K562 (cell line): Measurements from ENCODE around the gene TCEA3. TPM values are rescaled to one million over a fixed set of nuclear protein-coding genes. Genes with fewer than 3 reads are reported as not detected.
A peak's percentile ranks its signal among the peaks of the same experiment; 100 is the strongest.

Source experiments
- ASH1L ChIP-seq: fragments of 450-650 bp; IDR thresholded peaks from 2 replicates; pipeline ENCODE4 v1.6.1; 2018; ENCODE audit warnings: borderline replicate concordance, mild to moderate bottlenecking, low read depth; ENCODE audit not compliant: partially characterized antibody
- DACH1 ChIP-seq: fragments of 450-650 bp; IDR thresholded peaks from 2 replicates; pipeline ENCODE4 v1.6.1; 2018; ENCODE audit not compliant: partially characterized antibody
- FOXJ3 ChIP-seq: sonication (generic); formaldehyde crosslinking; IDR thresholded peaks from 2 replicates; pipeline ENCODE4 v1.4.0; 2020; ENCODE audit warnings: mild to moderate bottlenecking, missing genetic modification reagents
- GATAD2B ChIP-seq: fragments of 450-650 bp; IDR thresholded peaks from 2 replicates; pipeline ENCODE4 v1.6.1; 2017; ENCODE audit warnings: mild to moderate bottlenecking, borderline replicate concordance
- HMG20B ChIP-seq: fragments of 250-450 bp; sonication (Bioruptor Pico); IDR thresholded peaks from 2 replicates; pipeline ENCODE4 v1.5.0; 2021; ENCODE audit warnings: mild to moderate bottlenecking
- PCBP1 ChIP-seq: fragments of 200-400 bp; formaldehyde crosslinking; IDR thresholded peaks from 2 replicates; pipeline ENCODE4 v1.6.1; 2018; ENCODE audit warnings: mild to moderate bottlenecking, low read depth, low read length; ENCODE audit not compliant: poor library complexity, severe bottlenecking
- PHF21A ChIP-seq: fragments of 450-650 bp; IDR thresholded peaks from 2 replicates; pipeline ENCODE4 v1.6.1; 2017; ENCODE audit warnings: low read depth, borderline replicate concordance
- POLR2AphosphoS5 ChIP-seq: IDR thresholded peaks from 2 replicates; pipeline ENCODE4 v1.6.1; 2011; ENCODE audit warnings: mild to moderate bottlenecking, low read depth, low read length, moderate library complexity; ENCODE audit not compliant: control insufficient read depth, insufficient read depth
- RB1 ChIP-seq: fragments of 450-650 bp; IDR thresholded peaks from 2 replicates; pipeline ENCODE4 v1.6.1; 2017; ENCODE audit warnings: low read depth, mild to moderate bottlenecking
- RCOR1 ChIP-seq, 2 experiments: IDR thresholded peaks; 2 replicates each; pipeline ENCODE4 v1.6.1; 2012; ENCODE audit warnings: low read depth in 2 of 2, low read length in 2 of 2, borderline replicate concordance in 1 of 2, improper control_type of control experiment in 1 of 2
- SIN3B ChIP-seq: fragments of 450-650 bp; IDR thresholded peaks from 2 replicates; pipeline ENCODE4 v1.6.1; 2017; ENCODE audit warnings: low read depth, mild to moderate bottlenecking, moderate library complexity
- SMAD1 ChIP-seq: fragments of 150-350 bp; IDR thresholded peaks from 2 replicates; pipeline ENCODE4 v1.6.1; 2014; ENCODE audit warnings: low read length, low read depth; ENCODE audit not compliant: partially characterized antibody
- SMC3 ChIP-seq: conservative IDR thresholded peaks from 2 replicates; pipeline ENCODE4 v1.6.1; 2011; ENCODE audit warnings: low read depth, low read length, improper control_type of control experiment; ENCODE audit not compliant: insufficient read depth
- SUPT5H ChIP-seq: fragments of 450-650 bp; IDR thresholded peaks from 2 replicates; pipeline ENCODE4 v1.6.1; 2016
- TBP ChIP-seq: optimal IDR thresholded peaks from 2 replicates; pipeline ENCODE3; 2011; ENCODE audit warnings: low read depth, low read length, improper control_type of control experiment
- XRCC3 ChIP-seq: fragments of 450-650 bp; IDR thresholded peaks from 2 replicates; pipeline ENCODE4 v1.6.1; 2017; ENCODE audit warnings: mild to moderate bottlenecking, moderate library complexity
- ZBTB12 ChIP-seq: fragments of 250-450 bp; sonication (Bioruptor Pico); IDR thresholded peaks from 2 replicates; pipeline ENCODE4 v1.4.0; 2020
- ZFX ChIP-seq: sonication (generic); formaldehyde crosslinking; IDR thresholded peaks from 2 replicates; pipeline ENCODE4 v1.8.0; 2022; ENCODE audit warnings: mild to moderate bottlenecking, missing genetic modification reagents, moderate library complexity
- ZKSCAN8 ChIP-seq: fragments of 200-800 bp; sonication (Bioruptor generic); IDR thresholded peaks from 2 replicates; pipeline ENCODE4 v1.6.1; 2016; ENCODE audit warnings: missing genetic modification characterization, missing compliant biosample characterization
- ZNF318 ChIP-seq, 2 experiments: fragments of 450-650 bp; IDR thresholded peaks; 2 replicates each; pipeline ENCODE4 v1.6.1; 2016; ENCODE audit warnings: mild to moderate bottlenecking in 2 of 2, borderline replicate concordance in 1 of 2, low read depth in 1 of 2, moderate library complexity in 1 of 2
- polyA plus RNA-seq, 8 experiments: library from polyadenylated mRNA; depleted of rRNA in 4 of 8; stranded (reverse) in 5 of 8; unstranded in 3 of 8; fragments of >200 nt; fragmentation: Nextera tagmentation in 2 of 8; fragmentation: Illumina TruSeq in 1 of 8; extraction: Ambion mirVana in 2 of 8; extraction: Trizol in 1 of 8; gene quantifications; 2 replicates each; pipeline versions ENCODE4 v1.2.1 to v1.2.3, GENCODE V29; 2011 to 2014; ENCODE audit warnings: inconsistent platforms in 1 of 8, missing spikeins in 1 of 8
- total RNA-seq, 7 experiments: library from RNA; depleted of rRNA in 6 of 7; stranded (reverse); fragments of >200 nt in 6 of 7; fragmentation: Illumina TruSeq in 2 of 7; extraction: Trizol in 2 of 7; gene quantifications; 2 replicates each; pipeline versions ENCODE4 v1.2.1 to v1.2.3, GENCODE V29; 2011 to 2021; ENCODE audit warnings: low replicate concordance in 1 of 7

The TCEA3 gene
- total and polyA plus RNA-seq, 9 of the 15 experiments (the other 6 are each of a cell fraction or from before 2014, with no cell fraction given): 0.03 to 0.55 (median 0.36) TPM

DNA sequence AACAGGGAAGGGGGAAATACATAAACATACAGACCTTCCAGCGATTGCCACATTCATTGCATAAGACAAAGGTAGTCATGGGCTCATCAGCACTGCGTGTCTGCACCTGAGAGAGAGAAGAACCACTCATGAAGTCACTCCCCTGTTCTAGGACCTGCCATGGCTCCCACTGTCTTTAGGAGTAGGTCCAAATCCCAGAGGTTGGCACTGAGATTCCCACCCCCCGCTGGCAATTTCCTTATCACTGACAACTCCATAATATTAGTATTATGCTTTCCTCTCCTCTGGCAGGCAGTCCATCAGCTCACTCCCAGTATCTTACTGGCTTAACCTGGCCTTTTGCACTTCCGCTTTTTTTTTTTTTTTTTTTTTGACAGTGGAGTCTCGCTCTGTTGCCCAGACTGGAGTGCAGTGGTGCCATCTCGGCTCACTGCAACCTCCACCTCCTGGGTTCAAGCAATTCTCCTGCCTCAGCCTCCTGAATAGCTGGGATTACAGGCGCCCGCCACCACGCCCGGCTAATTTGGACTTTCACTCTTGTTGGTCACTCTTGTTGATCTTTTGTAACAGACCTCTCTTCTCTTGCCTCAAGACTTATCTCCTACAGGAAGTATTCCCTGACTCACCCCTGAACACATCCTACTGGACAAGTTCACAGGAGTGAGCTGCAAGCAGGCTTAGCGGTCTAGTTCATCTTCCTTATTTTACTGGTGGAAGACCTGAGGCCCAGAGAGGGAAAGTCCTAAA lies 40.1 kb downstream of the TCEA3 start (continued):
- no peak for TF ChIP-seq ZBTB12 (CRISPR knock-in tag)
- peak in 1 of 2 experiments; percentile 79; a peak in 2 of 4 replicates for TF ChIP-seq RCOR1 (IDR thresholded peaks at IDR 0.05; ENCODE audit: borderline replicate concordance in 1 of 2, low read depth in 2 of 2, low read length in 2 of 2)
- TF ChIP-seq DACH1: no peak
- no peak for TF ChIP-seq ASH1L
- no peak for TF ChIP-seq ZKSCAN8 (CRISPR knock-in tag)
- no peak for TF ChIP-seq FOXJ3 (CRISPR knock-in tag)
- TF ChIP-seq HMG20B (CRISPR knock-in tag): no peak
- TF ChIP-seq POLR2AphosphoS5: no peak
- no peak for TF ChIP-seq GATAD2B
- TF ChIP-seq XRCC3: no peak
- no peak for TF ChIP-seq SIN3B
- no peak for TF ChIP-seq PCBP1
- TF ChIP-seq SUPT5H: no peak
- TF ChIP-seq RB1: no peak
- TF ChIP-seq TBP: no peak
- TF ChIP-seq ZNF318 (IDR thresholded peaks at IDR 0.05; ENCODE audit: borderline replicate concordance in 1 of 2, low read depth in 1 of 2): no peak
- no peak for TF ChIP-seq SMC3
- no peak for TF ChIP-seq SMAD1
- no peak for TF ChIP-seq ZFX (CRISPR knock-in tag)
- TF ChIP-seq PHF21A: no peak
